Activated naive CD4-positive, alpha-beta T cell treated with anti-CD3 and anti-CD28 coated beads for 36 hours (primary cell): Measurements from ENCODE around the gene PLPPR3. TPM values are rescaled to one million over a fixed set of nuclear protein-coding genes. Genes with fewer than 3 reads are reported as not detected.
"Not testable (repeated sequence)": the region's sequence is repeated elsewhere in the genome, so short reads cannot be mapped to it uniquely, and the experiment has no call there.

ENCODE experiments used
- CTCF ChIA-PET: fragments of 350-600 bp; sonication (Branson Sonifier 250); formaldehyde crosslinking; loops from one replicate; lab custom pipeline; 2021; ENCODE audit warnings: antibody characterized with exemption; lab: Charles Lee
- DNase-seq: peaks from one replicate; pipeline ENCODE4 v3.0.0-alpha.2; 2020
- H3K27ac Mint-ChIP-seq: one replicate; pipeline ENCODE4 v1.8.0; 2021; ENCODE audit warnings: mild to moderate bottlenecking, mixed read lengths
- H3K27me3 Mint-ChIP-seq: one replicate; pipeline ENCODE4 v1.8.0; 2021; ENCODE audit warnings: low read depth, mixed read lengths
- H3K36me3 Mint-ChIP-seq: one replicate; pipeline ENCODE4 v1.8.0; 2021; ENCODE audit warnings: low read depth, mixed read lengths
- H3K4me1 Mint-ChIP-seq: one replicate; pipeline ENCODE4 v1.8.0; 2021; ENCODE audit warnings: low read depth, mixed read lengths
- H3K4me3 Mint-ChIP-seq: one replicate; pipeline ENCODE4 v1.8.0; 2021; ENCODE audit warnings: mild to moderate bottlenecking, moderate library complexity, mixed read lengths
- H3K9me3 Mint-ChIP-seq: one replicate; pipeline ENCODE4 v1.8.0; 2021; ENCODE audit warnings: mixed read lengths
- intact Hi-C: fragments of 100-400 bp; cut with micrococcal nuclease; formaldehyde crosslinking; loops from one replicate; pipeline ENCODE4 v1.15.1; 2023
- total RNA-seq, 2 experiments: library from RNA; stranded (reverse); gene quantifications; one replicate each; pipeline ENCODE4 v1.2.3, GENCODE V29; 2021

Gene PLPPR3
- total RNA-seq, 2 experiments from 2014 or later = not detected

- intact Hi-C loops = no loop called here
- CTCF ChIA-PET = interaction anchor here (0.8 kb wide), 1 partner anchor 13 kb away, joined by 3 read pairs; no protein-coding TSS in a partner anchor
- peaks cover 34% of the 10 kb centered on the region for H3K27me3 Mint-ChIP-seq
- DNase-seq = no peak
- no peaks in the 10 kb centered on the region for H3K36me3 Mint-ChIP-seq
- H3K27ac Mint-ChIP-seq = no peak overlapping the region
- no peaks in the 10 kb centered on the region for H3K4me1 Mint-ChIP-seq
- no peak overlapping the region for H3K4me3 Mint-ChIP-seq
- H3K9me3 Mint-ChIP-seq = no peaks in the 10 kb centered on the region
These were observed 29.2 kb upstream of the PLPPR3 start for GRCh38 chr19:850979-851335.

- CTCF ChIA-PET = interaction anchor here (0.8 kb wide), 1 partner anchor 13 kb away, joined by 3 read pairs; no protein-coding TSS in a partner anchor
- Mint-ChIP-seq H3K4me1 (no peaks in the 10 kb centered on the region), H3K4me3 (no peak overlapping the region), H3K27ac (no peak overlapping the region), H3K27me3 (peaks cover 38% of the 10 kb centered on the region), H3K36me3 (no peaks in the 10 kb centered on the region), H3K9me3 (no peaks in the 10 kb centered on the region)
- DNase-seq = no peak
- intact Hi-C loops = no loop called here
These were observed 28.6 kb upstream of the PLPPR3 start for GRCh38 chr19:850221-850978.

GRCh38 chr19:849195-849594 lies 27.4 kb upstream of the PLPPR3 start:
- H3K4me1 Mint-ChIP-seq, H3K27ac Mint-ChIP-seq, H3K4me3 Mint-ChIP-seq, H3K36me3 Mint-ChIP-seq, H3K9me3 Mint-ChIP-seq, DNase-seq, intact Hi-C loops: not testable (repeated sequence)
- CTCF ChIA-PET = interaction anchor here (0.6 to 0.8 kb wide), 3 partner anchors 10 to 262 kb away, joined by 3 to 6 read pairs (median 4); no protein-coding TSS in a partner anchor
- H3K27me3 Mint-ChIP-seq = peaks cover 47% of the 10 kb centered on the region

- Mint-ChIP-seq H3K4me3 (no peak overlapping the region), H3K9me3 (no peaks in the 10 kb centered on the region), H3K36me3 (no peaks in the 10 kb centered on the region), H3K27ac (no peak overlapping the region), H3K4me1 (peaks cover 4% of the 10 kb centered on the region), H3K27me3 (peaks cover 50% of the 10 kb centered on the region)
- no peak for DNase-seq
- CTCF ChIA-PET = interaction anchor here (0.6 to 0.8 kb wide), 2 partner anchors 9 to 250 kb away, joined by 3 read pairs; no protein-coding TSS in a partner anchor
- intact Hi-C loops = no loop called here
These were observed 26.7 kb upstream of the PLPPR3 start for GRCh38 chr19:848386-848921.

- DNase-seq = no peak
- Mint-ChIP-seq H3K4me3 (no peak overlapping the region), H3K27me3 (peaks cover 58% of the 10 kb centered on the region), H3K27ac (no peak overlapping the region), H3K36me3 (no peaks in the 10 kb centered on the region), H3K4me1 (peaks cover 4% of the 10 kb centered on the region), H3K9me3 (no peaks in the 10 kb centered on the region)
- CTCF ChIA-PET = no interaction called here
- intact Hi-C loops = no loop called here
These were observed 24.2 kb upstream of the PLPPR3 start for GRCh38 chr19:845707-846521.

GRCh38 chr19:844546-844971 lies 22.8 kb upstream of the PLPPR3 start:
- H3K27ac Mint-ChIP-seq = no peak overlapping the region
- H3K36me3 Mint-ChIP-seq = no peaks in the 10 kb centered on the region
- CTCF ChIA-PET = interaction anchor here (0.7 kb wide), 1 partner anchor 79 kb away, joined by 3 read pairs; no protein-coding TSS in a partner anchor
- H3K9me3 Mint-ChIP-seq = no peaks in the 10 kb centered on the region
- H3K4me3 Mint-ChIP-seq = no peak overlapping the region
- peaks cover 50% of the 10 kb centered on the region for H3K27me3 Mint-ChIP-seq
- DNase-seq = no peak
- intact Hi-C loops = no loop called here
- peaks cover 4% of the 10 kb centered on the region for H3K4me1 Mint-ChIP-seq

GRCh38 chr19:843836-844545 lies 22.2 kb upstream of the PLPPR3 start:
- peaks cover 4% of the 10 kb centered on the region for H3K4me1 Mint-ChIP-seq
- H3K27ac Mint-ChIP-seq = no peak overlapping the region
- no peak for DNase-seq
- H3K4me3 Mint-ChIP-seq = no peak overlapping the region
- intact Hi-C loops = no loop called here
- CTCF ChIA-PET = no interaction called here
- peaks cover 47% of the 10 kb centered on the region for H3K27me3 Mint-ChIP-seq
- no peaks in the 10 kb centered on the region for H3K36me3 Mint-ChIP-seq
- no peaks in the 10 kb centered on the region for H3K9me3 Mint-ChIP-seq

- Mint-ChIP-seq H3K4me3 (no peak overlapping the region), H3K36me3 (no peaks in the 10 kb centered on the region), H3K27ac (no peak overlapping the region), H3K4me1 (peaks cover 4% of the 10 kb centered on the region), H3K27me3 (peaks cover 42% of the 10 kb centered on the region), H3K9me3 (no peaks in the 10 kb centered on the region)
- CTCF ChIA-PET = no interaction called here
- intact Hi-C loops = no loop called here
- no peak for DNase-seq
These were observed 21.6 kb upstream of the PLPPR3 start for GRCh38 chr19:843180-843835.

- CTCF ChIA-PET, H3K27ac Mint-ChIP-seq: not testable (repeated sequence)
These were observed 21.0 kb upstream of the PLPPR3 start for GRCh38 chr19:842802-843179.

GRCh38 chr19:840519-841206 lies 18.9 kb upstream of the PLPPR3 start, which contains the start of gene PRTN3:
Gene PRTN3 (plus strand): TSS chr19:840999. CDS start chr19:841009, 10 bp downstream.
- CTCF ChIA-PET = interaction anchor here (0.5 kb wide), 1 partner anchor 288 kb away, joined by 3 read pairs; no protein-coding TSS in a partner anchor
- no peak within 1 kb of the TSS for H3K27ac Mint-ChIP-seq

More at GRCh38 chr19:842802-843179, 21.0 kb upstream of the PLPPR3 start:
- H3K9me3 Mint-ChIP-seq, intact Hi-C loops, H3K4me1 Mint-ChIP-seq, H3K36me3 Mint-ChIP-seq, H3K4me3 Mint-ChIP-seq, DNase-seq: not testable (repeated sequence)
- H3K27me3 Mint-ChIP-seq = peaks cover 39% of the 10 kb centered on the region

GRCh38 chr19:835210-835810 lies 13.6 kb upstream of the PLPPR3 start:
- no peaks in the 10 kb centered on the region for H3K9me3 Mint-ChIP-seq
- CTCF ChIA-PET = no interaction called here
- H3K4me1 Mint-ChIP-seq = peaks cover 2% of the 10 kb centered on the region
- peaks cover 13% of the 10 kb centered on the region for H3K27me3 Mint-ChIP-seq
- H3K36me3 Mint-ChIP-seq = no peaks in the 10 kb centered on the region
- H3K4me3 Mint-ChIP-seq = no peak overlapping the region
- intact Hi-C loops = no loop called here
- DNase-seq = no peak
- no peak overlapping the region for H3K27ac Mint-ChIP-seq

More at GRCh38 chr19:840519-841206, 18.9 kb upstream of the PLPPR3 start, which contains the start of gene PRTN3:
- H3K4me3 Mint-ChIP-seq = no peak within 1 kb of the TSS
- no peak for DNase-seq
- H3K27me3 Mint-ChIP-seq = peaks cover 33% of the 10 kb centered on the region
- H3K9me3 Mint-ChIP-seq = no peaks in the 10 kb centered on the region
- peaks cover 6% of the 10 kb centered on the region for H3K4me1 Mint-ChIP-seq
- no peaks in the 10 kb centered on the region for H3K36me3 Mint-ChIP-seq
- intact Hi-C loops = no loop called here
